ENCODE data around the gene EPHX1.

GRCh38 chr1:225868631-225869330, 58.9 kb downstream of the EPHX1 start:
- TF ChIP-seq, protein P1, sequence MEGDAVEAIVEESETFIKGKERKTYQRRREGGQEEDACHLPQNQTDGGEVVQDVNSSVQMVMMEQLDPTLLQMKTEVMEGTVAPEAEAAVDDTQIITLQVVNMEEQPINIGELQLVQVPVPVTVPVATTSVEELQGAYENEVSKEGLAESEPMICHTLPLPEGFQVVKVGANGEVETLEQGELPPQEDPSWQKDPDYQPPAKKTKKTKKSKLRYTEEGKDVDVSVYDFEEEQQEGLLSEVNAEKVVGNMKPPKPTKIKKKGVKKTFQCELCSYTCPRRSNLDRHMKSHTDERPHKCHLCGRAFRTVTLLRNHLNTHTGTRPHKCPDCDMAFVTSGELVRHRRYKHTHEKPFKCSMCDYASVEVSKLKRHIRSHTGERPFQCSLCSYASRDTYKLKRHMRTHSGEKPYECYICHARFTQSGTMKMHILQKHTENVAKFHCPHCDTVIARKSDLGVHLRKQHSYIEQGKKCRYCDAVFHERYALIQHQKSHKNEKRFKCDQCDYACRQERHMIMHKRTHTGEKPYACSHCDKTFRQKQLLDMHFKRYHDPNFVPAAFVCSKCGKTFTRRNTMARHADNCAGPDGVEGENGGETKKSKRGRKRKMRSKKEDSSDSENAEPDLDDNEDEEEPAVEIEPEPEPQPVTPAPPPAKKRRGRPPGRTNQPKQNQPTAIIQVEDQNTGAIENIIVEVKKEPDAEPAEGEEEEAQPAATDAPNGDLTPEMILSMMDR (IDR thresholded peaks at IDR 0.05; ENCODE audit: low read depth, low read length, missing input control) = no peak
- no peak for TF ChIP-seq RAD21 (IDR thresholded peaks at IDR 0.05)

All from liver (tissue), 3 donors.